Karpas-422 (cell line): ENCODE measurements around the gene KRT74. TPM values are rescaled to one million over a fixed set of nuclear protein-coding genes. Genes with fewer than 3 reads are reported as not detected.

Experiments used
- DNase-seq: peaks from one replicate; pipeline ENCODE4 v3.0.0-alpha.2; 2015
- H2AFZ ChIP-seq: fragments of 200-600 bp; sonication (generic); 2 replicates; pipeline ENCODE4 v1.6.1; 2014; ENCODE audit warnings: antibody characterized with exemption, low read length, mixed read lengths
- H3K27ac ChIP-seq: fragments of 200-600 bp; sonication (generic); 2 replicates; pipeline ENCODE4 v1.5.1; 2014; ENCODE audit warnings: mild to moderate bottlenecking, low read length, moderate library complexity
- H3K27me3 ChIP-seq: fragments of 200-600 bp; sonication (generic); 2 replicates; pipeline ENCODE4 v1.6.1; 2014; ENCODE audit warnings: low read length, mixed read lengths
- H3K36me3 ChIP-seq: fragments of 200-600 bp; sonication (generic); 2 replicates; pipeline ENCODE4 v1.6.1; 2014; ENCODE audit warnings: low read length, mixed read lengths; ENCODE audit not compliant: insufficient read depth
- H3K4me1 ChIP-seq: fragments of 200-600 bp; sonication (generic); 2 replicates; pipeline ENCODE4 v1.6.1; 2014; ENCODE audit warnings: mild to moderate bottlenecking, low read length, mixed read lengths
- H3K4me2 ChIP-seq: fragments of 200-600 bp; sonication (generic); 2 replicates; pipeline ENCODE4 v1.6.1; 2014; ENCODE audit warnings: low read length, low read depth, mild to moderate bottlenecking; ENCODE audit not compliant: poor library complexity, severe bottlenecking
- H3K4me3 ChIP-seq: fragments of 200-600 bp; sonication (generic); 2 replicates; pipeline ENCODE4 v1.5.1; 2014; ENCODE audit warnings: mild to moderate bottlenecking, antibody characterized with exemption, low read length, mixed read lengths
- H3K79me2 ChIP-seq: fragments of 200-600 bp; sonication (generic); 2 replicates; pipeline ENCODE4 v1.6.1; 2014; ENCODE audit warnings: mild to moderate bottlenecking, low read length, mixed read lengths
- H3K9ac ChIP-seq: fragments of 200-600 bp; sonication (generic); 2 replicates; pipeline ENCODE4 v1.6.0; 2014; ENCODE audit warnings: low read length
- H3K9me2 ChIP-seq: fragments of 200-600 bp; sonication (generic), shearing (Covaris generic); replicated peaks from 2 replicates; pipeline ENCODE4 v1.6.0; 2014; ENCODE audit warnings: mild to moderate bottlenecking, low read length, moderate library complexity; ENCODE audit not compliant: insufficient read depth
- H3K9me3 ChIP-seq: fragments of 300-700, 200-600 bp; sonication (generic); 2 replicates; pipeline ENCODE4 v1.6.1; 2014; ENCODE audit warnings: low read length, mixed read lengths
- H4K20me1 ChIP-seq: fragments of 200-600 bp; sonication (generic); 2 replicates; pipeline ENCODE4 v1.6.1; 2014; ENCODE audit warnings: mild to moderate bottlenecking, antibody characterized with exemption, low read length, low read depth; ENCODE audit not compliant: insufficient read depth
- total RNA-seq: library from RNA; depleted of rRNA; stranded (reverse); fragments of >200 nt; shearing (Covaris generic); gene quantifications from 2 replicates; pipeline ENCODE4 v1.2.3, GENCODE V29; 2014; ENCODE audit warnings: low replicate concordance

KRT74 gene
- total RNA-seq, 1 experiment from 2014 or later: not detected

- Histone ChIP-seq H3K9ac (no peak overlapping the region), H3K27ac (no peak overlapping the region), H3K4me3 (no peak overlapping the region), H3K9me2 (no peaks in the 10 kb centered on the region), H3K4me1 (peaks cover 11% of the 10 kb centered on the region), H3K4me2 (no peak overlapping the region), H3K36me3 (no peaks in the 10 kb centered on the region), H3K79me2 (no peaks in the 10 kb centered on the region), H3K27me3 (no peaks in the 10 kb centered on the region), H4K20me1 (no peaks in the 10 kb centered on the region), H3K9me3 (no peaks in the 10 kb centered on the region), H2AFZ (no peak overlapping the region)
- no peak for DNase-seq
Measured at GRCh38 chr12:52524241-52524897, 49.3 kb downstream of the KRT74 start.

- Histone ChIP-seq H3K4me3 (no peak overlapping the region), H3K9me2 (no peaks in the 10 kb centered on the region), H3K4me1 (peaks cover 11% of the 10 kb centered on the region), H3K79me2 (no peaks in the 10 kb centered on the region), H3K27me3 (no peaks in the 10 kb centered on the region), H3K9ac (no peak overlapping the region), H3K9me3 (no peaks in the 10 kb centered on the region), H4K20me1 (no peaks in the 10 kb centered on the region), H3K4me2 (no peak overlapping the region), H2AFZ (no peak overlapping the region), H3K27ac (no peak overlapping the region), H3K36me3 (no peaks in the 10 kb centered on the region)
- no peak for DNase-seq
Measured at GRCh38 chr12:52523824-52524223, 49.8 kb downstream of the KRT74 start.

- H3K9me2 ChIP-seq: no peaks in the 10 kb centered on the region
- no peak for DNase-seq
- H3K36me3 ChIP-seq: no peaks in the 10 kb centered on the region
- peaks cover 11% of the 10 kb centered on the region for H3K4me1 ChIP-seq
- no peaks in the 10 kb centered on the region for H3K27me3 ChIP-seq
- no peak overlapping the region for H3K9ac ChIP-seq
- no peaks in the 10 kb centered on the region for H4K20me1 ChIP-seq
- H3K4me2 ChIP-seq: no peak overlapping the region
- H3K9me3 ChIP-seq: no peaks in the 10 kb centered on the region
- H3K4me3 ChIP-seq: no peak overlapping the region
- no peaks in the 10 kb centered on the region for H3K79me2 ChIP-seq
- H2AFZ ChIP-seq: no peak overlapping the region
- no peak overlapping the region for H3K27ac ChIP-seq
Measured at GRCh38 chr12:52522346-52523011, 51.2 kb downstream of the KRT74 start.

DNA sequence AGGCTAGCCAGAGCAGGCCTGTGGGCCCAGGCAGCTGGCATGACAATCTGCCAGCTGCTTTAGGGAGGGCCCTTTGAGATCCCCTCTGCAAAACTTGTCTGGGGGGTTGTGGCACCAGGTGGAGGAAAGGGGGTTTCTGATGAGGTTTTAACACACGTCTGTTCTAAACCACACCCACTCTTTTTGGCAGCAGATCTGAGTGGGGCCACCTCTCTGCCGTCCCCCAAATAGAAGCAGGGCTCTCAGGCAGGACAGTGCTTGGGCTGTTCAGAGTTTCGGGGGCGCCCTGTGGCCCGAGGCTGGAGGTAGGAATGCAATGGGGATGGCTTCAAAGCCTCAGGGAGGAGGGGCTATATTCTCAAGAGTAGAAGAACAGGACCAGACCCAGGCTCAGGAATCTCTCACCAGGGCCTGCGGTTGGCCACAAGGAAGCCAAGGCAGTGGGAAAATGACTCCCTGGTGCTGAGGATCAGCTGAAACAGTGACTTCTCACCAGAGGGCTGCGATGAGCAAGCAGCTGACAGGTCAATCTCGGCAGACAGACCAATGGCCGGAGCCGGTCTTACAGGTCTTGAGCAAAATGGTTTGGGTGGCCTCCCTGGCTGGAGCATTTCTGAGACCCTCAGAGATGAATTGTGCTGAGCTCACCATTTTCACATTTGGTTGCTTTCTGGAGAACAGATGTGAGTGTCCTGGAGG is 51.9 kb downstream of the KRT74 start:
- peaks cover 11% of the 10 kb centered on the region for H3K4me1 ChIP-seq
- DNase-seq: no peak
- no peaks in the 10 kb centered on the region for H3K9me3 ChIP-seq
- H3K9me2 ChIP-seq: no peaks in the 10 kb centered on the region
- no peaks in the 10 kb centered on the region for H3K36me3 ChIP-seq
- no peaks in the 10 kb centered on the region for H3K79me2 ChIP-seq
- H3K9ac ChIP-seq: no peak overlapping the region
- no peak overlapping the region for H3K4me2 ChIP-seq
- H3K4me3 ChIP-seq: no peak overlapping the region
- no peak overlapping the region for H2AFZ ChIP-seq
- no peak overlapping the region for H3K27ac ChIP-seq
- H4K20me1 ChIP-seq: no peaks in the 10 kb centered on the region
- H3K27me3 ChIP-seq: no peaks in the 10 kb centered on the region

DNA sequence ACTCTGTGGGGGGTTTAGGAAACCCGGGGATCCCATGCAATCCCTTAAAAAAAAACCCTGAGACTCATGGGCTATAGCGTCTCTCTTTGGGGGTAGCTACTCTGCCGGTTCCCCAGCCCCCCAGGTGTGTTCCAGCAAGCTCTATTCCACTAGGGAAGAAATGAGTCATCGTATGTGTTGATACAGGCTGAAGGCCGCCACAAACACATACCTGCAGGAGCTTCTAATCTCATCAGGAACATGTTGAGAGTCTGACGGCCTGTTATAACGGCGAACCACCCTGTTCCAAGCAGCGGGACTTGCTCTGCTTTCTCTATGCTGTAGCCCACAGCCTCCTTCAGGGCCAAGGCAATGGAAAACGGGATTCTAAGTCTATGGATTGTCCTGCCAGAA is 52.5 kb downstream of the KRT74 start:
- Histone ChIP-seq H3K4me1 (peaks cover 11% of the 10 kb centered on the region), H3K9ac (no peak overlapping the region), H3K9me3 (no peaks in the 10 kb centered on the region), H3K27ac (no peak overlapping the region), H3K4me3 (no peak overlapping the region), H4K20me1 (no peaks in the 10 kb centered on the region), H3K4me2 (no peak overlapping the region), H3K9me2 (no peaks in the 10 kb centered on the region), H3K27me3 (no peaks in the 10 kb centered on the region), H3K36me3 (no peaks in the 10 kb centered on the region), H3K79me2 (no peaks in the 10 kb centered on the region), H2AFZ (no peak overlapping the region)
- DNase-seq: no peak

DNA sequence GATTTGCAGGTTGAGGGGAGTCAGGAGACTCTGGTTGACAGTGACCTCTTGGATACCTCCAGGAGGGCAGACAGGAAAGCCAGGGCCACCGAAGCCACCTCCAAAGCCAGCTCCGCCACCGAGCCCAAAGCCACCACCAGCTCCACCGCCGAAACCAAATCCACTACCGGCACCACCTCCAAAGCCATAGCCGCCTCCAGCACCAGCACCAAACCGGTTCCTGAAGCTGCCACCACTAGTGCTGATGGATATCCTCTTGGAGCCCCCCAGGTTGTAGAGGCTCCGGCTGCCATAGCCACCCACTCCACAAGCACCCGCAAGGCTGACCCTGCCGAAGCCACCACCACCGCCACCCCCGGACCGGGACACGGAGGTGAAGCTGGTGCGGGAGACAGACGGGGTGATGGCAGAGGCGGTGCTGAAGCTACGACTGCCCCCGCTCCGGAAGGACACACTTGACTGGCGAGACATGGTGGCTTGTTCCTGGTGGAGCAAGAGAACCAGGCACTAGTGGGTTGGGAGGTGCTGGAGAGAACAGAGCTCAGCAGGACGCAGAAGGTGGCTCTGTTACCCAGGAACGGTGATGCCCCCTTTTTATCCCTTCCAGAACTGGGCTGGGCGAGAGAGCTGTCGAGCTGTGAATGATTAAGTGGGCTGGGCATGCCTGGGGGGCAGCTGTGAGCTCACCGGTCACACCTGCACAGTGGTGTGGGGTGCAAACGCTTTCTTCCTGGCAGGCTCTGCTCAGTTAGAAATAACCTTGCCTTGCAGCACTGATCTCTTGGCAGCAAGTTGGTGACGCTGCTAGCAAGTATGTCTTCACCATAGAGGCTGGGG is 53.6 kb downstream of the KRT74 start, which contains the start of gene KRT5:
TSS of gene KRT5 (minus strand) at position 569 of the 837 bp plus-strand sequence. CDS start at position 471, 98 bp downstream.
- Histone ChIP-seq H3K27ac (no peak within 1 kb of the TSS), H3K9ac (no peak within 1 kb of the TSS), H3K4me2 (no peak within 1 kb of the TSS), H2AFZ (no peak within 1 kb of the TSS), H3K4me1 (peaks cover 7% of the 10 kb centered on the region), H3K4me3 (no peak within 1 kb of the TSS), H4K20me1 (no peaks in the 10 kb centered on the region), H3K27me3 (no peaks in the 10 kb centered on the region), H3K9me2 (no peaks in the 10 kb centered on the region), H3K9me3 (no peaks in the 10 kb centered on the region), H3K79me2 (no peaks in the 10 kb centered on the region), H3K36me3 (no peaks in the 10 kb centered on the region)
- DNase-seq: no peak

- no peaks in the 10 kb centered on the region for H3K79me2 ChIP-seq
- DNase-seq: no peak
- no peaks in the 10 kb centered on the region for H3K36me3 ChIP-seq
- H3K27me3 ChIP-seq: no peaks in the 10 kb centered on the region
- no peak overlapping the region for H3K4me3 ChIP-seq
- no peak overlapping the region for H3K4me2 ChIP-seq
- no peaks in the 10 kb centered on the region for H4K20me1 ChIP-seq
- H3K27ac ChIP-seq: no peak overlapping the region
- no peaks in the 10 kb centered on the region for H3K9me2 ChIP-seq
- no peak overlapping the region for H3K9ac ChIP-seq
- no peaks in the 10 kb centered on the region; the same call in 1 of the 2 replicates for H3K4me1 ChIP-seq
- H2AFZ ChIP-seq: no peak overlapping the region
- no peaks in the 10 kb centered on the region for H3K9me3 ChIP-seq
Measured at GRCh38 chr12:52519387-52519703, 54.3 kb downstream of the KRT74 start.
